GM12878 (cell line): Measurements from ENCODE around the gene UNC13B. TPM values are rescaled to one million over a fixed set of nuclear protein-coding genes. Genes with fewer than 3 reads are reported as not detected.

Experiments
- ATAC-seq: fragments of 200-7000 bp; cut with Tn5 transposase; 3 replicates; pipeline ENCODE4 v1.9.1; 2020; ENCODE audit warnings: mild to moderate bottlenecking, moderate library complexity
- BruUV-seq: library from RNA; stranded (reverse); fragments of 400-500 nt; replicated peaks from 2 replicates; lab custom pipeline; 2021; lab: Mats Ljungman, UMichigan
- CTCF ChIA-PET: fragments of 300-600 bp; sonication (Branson Sonifier 250); formaldehyde crosslinking; extraction: SDS; loops from one replicate; lab custom pipeline; 2021; ENCODE audit warnings: inconsistent platforms; lab: Yijun Ruan, JAX
- POLR2A ChIA-PET: fragments of 350-600 bp; formaldehyde crosslinking; extraction: SDS; loops from one replicate; lab custom pipeline; 2021; ENCODE audit warnings: inconsistent platforms; lab: Charles Lee
- RAD21 ChIA-PET: fragments of 300-600 bp; sonication (Branson Sonifier 250); formaldehyde crosslinking; loops from one replicate; lab custom pipeline; 2023; ENCODE audit warnings: antibody characterized with exemption; ENCODE audit not compliant: unreplicated experiment; lab: Charles Lee
- SMC1A ChIA-PET: fragments of 300-600 bp; sonication (Branson Sonifier 250); formaldehyde crosslinking; loops from one replicate; lab custom pipeline; 2023; ENCODE audit not compliant: unreplicated experiment, uncharacterized antibody; lab: Charles Lee
- DNase-seq: peaks from one replicate; pipeline ENCODE4 v3.0.0-alpha.2; 2011; ENCODE audit warnings: low read depth, low spot score
- FAIRE-seq: peaks from 3 replicates; lab custom pipeline; 2011; peaks lifted over from hg19 to GRCh38; lab: Jason Lieb, UNC
- H2AFZ ChIP-seq: 2 replicates; pipeline ENCODE4 v1.6.0; 2011; ENCODE audit warnings: low read depth, low read length, control low read depth; ENCODE audit not compliant: control insufficient read depth
- H3K27ac ChIP-seq: 2 replicates; pipeline ENCODE4 v1.5.1; 2011; ENCODE audit warnings: control low read depth; ENCODE audit not compliant: control insufficient read depth, insufficient read depth
- H3K27me3 ChIP-seq, 2 experiments: replicated peaks in 1 of 2; 2 replicates each; pipeline versions ENCODE4 v1.6.0 to v1.6.1; 2011; ENCODE audit warnings: low read length in 1 of 2; ENCODE audit not compliant: control insufficient read depth in 2 of 2, insufficient read depth in 2 of 2
- H3K36me3 ChIP-seq, 2 experiments: 2 replicates each; pipeline ENCODE4 v1.5.1; 2011; ENCODE audit warnings: low read length in 1 of 2; ENCODE audit not compliant: control insufficient read depth in 2 of 2, insufficient read depth in 2 of 2
- H3K4me1 ChIP-seq: 2 replicates; pipeline ENCODE4 v1.6.1; 2011; ENCODE audit warnings: mild to moderate bottlenecking, low read length, moderate library complexity, mixed read lengths; ENCODE audit not compliant: control insufficient read depth, insufficient read depth
- H3K4me2 ChIP-seq: 2 replicates; pipeline ENCODE4 v1.6.0; 2011; ENCODE audit warnings: control low read depth; ENCODE audit not compliant: control insufficient read depth, insufficient read depth
- H3K4me3 ChIP-seq: fragments of 200-600 bp; sonication (generic); 2 replicates; pipeline ENCODE4 v1.5.1; 2016
- H3K79me2 ChIP-seq: 2 replicates; pipeline ENCODE4 v1.6.0; 2011; ENCODE audit warnings: low read length; ENCODE audit not compliant: control insufficient read depth, insufficient read depth
- H3K9ac ChIP-seq: 2 replicates; pipeline ENCODE4 v1.8.0; 2011; ENCODE audit warnings: low read length, control low read depth, mixed read lengths; ENCODE audit not compliant: control insufficient read depth, insufficient read depth
- H3K9me3 ChIP-seq: replicated peaks from 3 replicates; pipeline ENCODE4 v1.5.1; 2011; ENCODE audit warnings: mild to moderate bottlenecking, low read length; ENCODE audit not compliant: control insufficient read depth, insufficient read depth
- H4K20me1 ChIP-seq: 2 replicates; pipeline ENCODE4 v1.6.0; 2011; ENCODE audit not compliant: control insufficient read depth, insufficient read depth
- ATF2 ChIP-seq: IDR thresholded peaks from 2 replicates; pipeline ENCODE4 v1.6.1; 2012; ENCODE audit warnings: low read length, inconsistent platforms
- ATF7 ChIP-seq: fragments of 450-650 bp; IDR thresholded peaks from 2 replicates; pipeline ENCODE4 v1.6.1; 2016; ENCODE audit warnings: low read depth, mild to moderate bottlenecking
- BHLHE40 ChIP-seq, 2 experiments: fragments of 450-650 bp in 1 of 2; IDR thresholded peaks; 2 replicates each; pipeline ENCODE4 v1.6.1; 2011 to 2017; ENCODE audit warnings: low read depth in 2 of 2, borderline replicate concordance in 1 of 2, improper control_type of control experiment in 1 of 2, low read length in 1 of 2, mild to moderate bottlenecking in 1 of 2
- CHD4 ChIP-seq: fragments of 200-600 bp; sonication (generic); IDR thresholded peaks from 2 replicates; pipeline ENCODE4 v1.6.1; 2016; ENCODE audit warnings: mild to moderate bottlenecking
- HSF1 ChIP-seq: fragments of 150-350 bp; IDR thresholded peaks from 2 replicates; pipeline ENCODE4 v1.6.1; 2014; ENCODE audit warnings: mild to moderate bottlenecking, low read depth, low read length
- IRF4 ChIP-seq: IDR thresholded peaks from 2 replicates; pipeline ENCODE4 v1.6.1; 2011; ENCODE audit warnings: low read depth, low read length
- IRF5 ChIP-seq: fragments of 450-650 bp; IDR thresholded peaks from 2 replicates; pipeline ENCODE4 v1.6.1; 2017; ENCODE audit warnings: borderline replicate concordance
- PAX5 ChIP-seq: IDR thresholded peaks from 2 replicates; pipeline ENCODE4 v1.6.1; 2011; ENCODE audit warnings: low read depth, low read length, borderline replicate concordance
- POLR2A ChIP-seq: IDR thresholded peaks from 2 replicates; pipeline ENCODE4 v1.6.1; 2011; ENCODE audit warnings: low read depth, mild to moderate bottlenecking, low read length
- SMAD5 ChIP-seq: IDR thresholded peaks from 2 replicates; pipeline ENCODE4 v1.6.1; 2016; ENCODE audit warnings: antibody characterized with exemption, low read depth
- SUPT20H ChIP-seq: IDR thresholded peaks from 2 replicates; pipeline ENCODE4 v1.6.1; 2011; ENCODE audit warnings: low read depth, mild to moderate bottlenecking, low read length, moderate library complexity, borderline replicate concordance; ENCODE audit not compliant: control insufficient read depth
- TAF1 ChIP-seq: IDR thresholded peaks from 2 replicates; pipeline ENCODE4 v1.6.1; 2011; ENCODE audit warnings: mild to moderate bottlenecking, low read depth, low read length, borderline replicate concordance
- TCF3 ChIP-seq: IDR thresholded peaks from 2 replicates; pipeline ENCODE4 v1.6.1; 2012; ENCODE audit warnings: low read depth, mild to moderate bottlenecking, low read length, borderline replicate concordance; ENCODE audit not compliant: insufficient read depth
- YBX1 ChIP-seq: fragments of 450-650 bp; IDR thresholded peaks from 2 replicates; pipeline ENCODE4 v1.6.1; 2016; ENCODE audit warnings: antibody characterized with exemption
- ZBTB11 ChIP-seq: fragments of 450-650 bp; formaldehyde crosslinking; IDR thresholded peaks from 2 replicates; pipeline ENCODE4 v1.5.0; 2022; ENCODE audit warnings: mild to moderate bottlenecking, missing genetic modification characterization
- ZZZ3 ChIP-seq: IDR thresholded peaks from 2 replicates; pipeline ENCODE4 v1.6.1; 2011; ENCODE audit warnings: low read depth; ENCODE audit not compliant: control insufficient read depth, insufficient read length
- WGBS: methylation state at CpG from one replicate; pipeline ENCODE4 v1.1.6; 2016; ENCODE audit warnings: low lambda C conversion rate; ENCODE audit not compliant: insufficient replicate concordance, insufficient coverage; ENCODE audit errors: missing lambda C conversion rate; 5-methylcytosine and 5-hydroxymethylcytosine counted together
- in situ Hi-C: fragments of 300-500 bp; cut with MboI; formaldehyde crosslinking; loops from 9 replicates; pipeline ENCODE4 v1.14.3; 2018; ENCODE audit warnings: mixed read lengths
- intact Hi-C: fragments of 100-400 bp; cut with micrococcal nuclease; formaldehyde crosslinking; loops from one replicate; pipeline ENCODE4 v1.14.2; 2022; ENCODE audit not compliant: unreplicated experiment
- polyA plus RNA-seq, 11 experiments: library from polyadenylated mRNA; depleted of rRNA in 4 of 11; unstranded in 6 of 11; stranded (reverse) in 5 of 11; fragments of >200 nt; fragmentation: Nextera tagmentation in 4 of 11; fragmentation: Illumina TruSeq in 1 of 11; extraction: Ambion mirVana in 4 of 11; extraction: Trizol in 1 of 11; gene quantifications; 1 replicate in 1 of 11; 2 replicates in 10 of 11; pipeline versions ENCODE4 v1.2.1 to v1.2.3, GENCODE V29; 2011 to 2016; ENCODE audit warnings: inconsistent platforms in 2 of 11, missing spikeins in 2 of 11, low read depth in 1 of 11
- total RNA-seq, 4 experiments: library from RNA; depleted of rRNA in 3 of 4; stranded (reverse); fragments of >200 nt in 3 of 4; fragmentation: Illumina TruSeq in 1 of 4; extraction: Trizol in 1 of 4; gene quantifications; 2 replicates each; pipeline versions ENCODE4 v1.2.1 to v1.2.3, GENCODE V29; 2013 to 2021
- TF ChIP-seq, protein P1 (sequence below): IDR thresholded peaks from 2 replicates; pipeline ENCODE4 v1.6.1; 2012; ENCODE audit warnings: low read depth, low read length, improper control_type of control experiment

Gene UNC13B
- total and polyA plus RNA-seq, 10 of the 15 experiments (the other 5 are each of a cell fraction or from before 2014, with no cell fraction given): under 0.01 to 0.42 (median 0.06) TPM; not detected in 4

DNA sequence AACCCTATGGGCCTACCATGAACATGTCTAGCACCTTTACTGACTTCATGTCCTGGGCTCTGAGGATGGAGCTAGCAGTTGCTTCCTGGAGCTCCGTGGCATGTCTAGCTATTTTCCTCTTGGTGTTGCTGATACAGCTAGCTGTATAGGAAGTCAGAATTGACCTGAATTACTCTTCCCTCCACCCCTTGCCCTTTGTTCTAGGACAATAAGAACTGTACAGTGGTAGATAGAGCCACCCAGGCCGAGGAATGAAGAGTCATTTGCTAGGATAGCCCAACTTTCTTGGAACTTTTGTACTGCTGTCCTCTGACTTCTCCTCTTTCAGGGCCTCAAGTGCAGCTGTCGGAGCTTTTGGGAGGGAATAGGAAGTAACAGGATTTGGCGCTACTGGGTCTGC lies 218.2 kb downstream of the UNC13B start:
- no peaks in the 10 kb centered on the region for H3K4me1 ChIP-seq
- no peak overlapping the region for H3K4me2 ChIP-seq
- no peaks in the 10 kb centered on the region for H3K36me3 ChIP-seq
- H3K4me3 ChIP-seq: no peak overlapping the region
- ChIA-PET POLR2A (no interaction called here), CTCF (interaction anchor here (1.0 kb wide), 1 partner anchor 11 kb away, joined by 3 read pairs; no protein-coding TSS in a partner anchor), SMC1A (interaction anchor here (1.0 kb wide), 1 partner anchor 8 kb away, joined by 3 read pairs; no protein-coding TSS in a partner anchor), RAD21 (no interaction called here)
- no peak for FAIRE-seq
- no peak for ATAC-seq
- no TSS peak for BruUV-seq
- H3K27ac ChIP-seq: no peak overlapping the region
- no peak overlapping the region for H3K9ac ChIP-seq
- H3K79me2 ChIP-seq: no peaks in the 10 kb centered on the region
- H4K20me1 ChIP-seq: no peaks in the 10 kb centered on the region
- H3K9me3 ChIP-seq: no peaks in the 10 kb centered on the region
- intact Hi-C loops (no loop called here), in situ Hi-C loops (no loop called here)
- no peak for DNase-seq
- WGBS: 34% methylated on average over 4 of the region's 4 CpGs
- no peak overlapping the region for H2AFZ ChIP-seq
- H3K27me3 ChIP-seq: no peaks in the 10 kb centered on the region
- TF ChIP-seq ZBTB11 (CRISPR knock-in tag) (no peak), ATF7 (no peak), ATF2 (no peak), YBX1 (no peak), POLR2A (no peak), BHLHE40 (IDR thresholded peaks at IDR 0.05; ENCODE audit: borderline replicate concordance in 1 of 2, low read depth in 2 of 2, low read length in 1 of 2) (no peak), PAX5 (no peak), SUPT20H (no peak), TAF1 (no peak), TCF3 (no peak), HSF1 (no peak), CHD4 (no peak), IRF4 (no peak), ZZZ3 (no peak), SMAD5 (no peak), IRF5 (no peak)
- TF ChIP-seq, protein P1, sequence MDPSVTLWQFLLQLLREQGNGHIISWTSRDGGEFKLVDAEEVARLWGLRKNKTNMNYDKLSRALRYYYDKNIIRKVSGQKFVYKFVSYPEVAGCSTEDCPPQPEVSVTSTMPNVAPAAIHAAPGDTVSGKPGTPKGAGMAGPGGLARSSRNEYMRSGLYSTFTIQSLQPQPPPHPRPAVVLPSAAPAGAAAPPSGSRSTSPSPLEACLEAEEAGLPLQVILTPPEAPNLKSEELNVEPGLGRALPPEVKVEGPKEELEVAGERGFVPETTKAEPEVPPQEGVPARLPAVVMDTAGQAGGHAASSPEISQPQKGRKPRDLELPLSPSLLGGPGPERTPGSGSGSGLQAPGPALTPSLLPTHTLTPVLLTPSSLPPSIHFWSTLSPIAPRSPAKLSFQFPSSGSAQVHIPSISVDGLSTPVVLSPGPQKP: no peak
